Epithelial cell of proximal tubule (primary cell): ENCODE results near the gene HOXA6. TPM values are rescaled to one million over a fixed set of nuclear protein-coding genes. Genes with fewer than 3 reads are reported as not detected.
A peak's percentile ranks its signal among the peaks of the same experiment; 100 is the strongest.

Experiments
- DNase-seq: peaks from one replicate; pipeline ENCODE4 v3.0.0-alpha.2; 2011; ENCODE audit warnings: low read depth
- H3K4me3 ChIP-seq: 2 replicates; pipeline ENCODE4 v1.5.1; 2011; ENCODE audit warnings: low read depth, mild to moderate bottlenecking, low read length
- total RNA-seq: library from RNA; depleted of rRNA; stranded (reverse); fragments of >200 nt; gene quantifications from 2 replicates; pipeline ENCODE4 v1.2.3, GENCODE V29; 2015
- TF ChIP-seq, protein P1 (sequence below): conservative IDR thresholded peaks from 2 replicates; pipeline ENCODE4 v1.5.1; 2012; ENCODE audit warnings: low read depth, mild to moderate bottlenecking, low read length

Gene HOXA6
- total RNA-seq, 1 donor from 2014 or later: 5.7 TPM

DNA sequence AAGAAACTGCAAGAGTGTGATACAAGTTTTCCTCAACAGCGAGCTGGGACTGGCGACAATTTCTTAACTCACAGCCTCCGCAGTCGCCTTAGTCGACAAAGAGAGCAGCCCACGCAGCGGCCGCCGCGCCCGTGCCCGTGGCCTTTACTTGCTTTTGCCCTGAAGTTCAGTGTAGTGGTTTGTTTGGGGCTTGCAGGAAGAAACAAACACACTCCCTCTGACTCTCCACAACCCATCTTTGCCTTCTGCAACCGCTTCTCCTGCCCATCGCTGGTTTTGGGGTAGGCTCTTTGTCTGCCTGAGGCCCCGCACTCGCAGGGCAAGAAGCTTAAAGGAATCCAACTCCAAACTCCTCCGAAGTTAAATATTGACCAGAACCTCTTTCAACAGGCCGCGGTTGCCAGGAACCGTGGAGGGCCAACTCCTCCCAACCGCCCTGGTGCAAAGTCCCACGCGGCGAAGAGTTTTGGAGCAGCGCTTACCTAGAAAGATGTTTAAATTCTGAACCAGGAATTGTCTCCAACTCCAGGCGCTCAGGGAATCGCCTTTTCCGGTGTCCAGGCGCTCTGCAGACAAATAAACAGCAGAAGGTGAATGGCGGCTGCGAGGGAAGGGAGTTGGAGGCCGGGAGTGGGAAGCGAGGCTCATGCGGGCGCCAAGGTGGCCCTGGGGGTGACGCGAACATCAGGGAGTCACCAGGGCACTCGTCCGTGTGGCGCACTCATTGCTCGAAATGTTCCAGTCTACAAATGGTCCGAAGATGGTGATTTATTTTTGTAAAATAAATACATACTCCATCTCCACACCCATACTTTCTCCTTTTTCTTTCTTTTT is 25.3 kb downstream of the HOXA6 start:
- no peak for DNase-seq
- TF ChIP-seq, protein P1, sequence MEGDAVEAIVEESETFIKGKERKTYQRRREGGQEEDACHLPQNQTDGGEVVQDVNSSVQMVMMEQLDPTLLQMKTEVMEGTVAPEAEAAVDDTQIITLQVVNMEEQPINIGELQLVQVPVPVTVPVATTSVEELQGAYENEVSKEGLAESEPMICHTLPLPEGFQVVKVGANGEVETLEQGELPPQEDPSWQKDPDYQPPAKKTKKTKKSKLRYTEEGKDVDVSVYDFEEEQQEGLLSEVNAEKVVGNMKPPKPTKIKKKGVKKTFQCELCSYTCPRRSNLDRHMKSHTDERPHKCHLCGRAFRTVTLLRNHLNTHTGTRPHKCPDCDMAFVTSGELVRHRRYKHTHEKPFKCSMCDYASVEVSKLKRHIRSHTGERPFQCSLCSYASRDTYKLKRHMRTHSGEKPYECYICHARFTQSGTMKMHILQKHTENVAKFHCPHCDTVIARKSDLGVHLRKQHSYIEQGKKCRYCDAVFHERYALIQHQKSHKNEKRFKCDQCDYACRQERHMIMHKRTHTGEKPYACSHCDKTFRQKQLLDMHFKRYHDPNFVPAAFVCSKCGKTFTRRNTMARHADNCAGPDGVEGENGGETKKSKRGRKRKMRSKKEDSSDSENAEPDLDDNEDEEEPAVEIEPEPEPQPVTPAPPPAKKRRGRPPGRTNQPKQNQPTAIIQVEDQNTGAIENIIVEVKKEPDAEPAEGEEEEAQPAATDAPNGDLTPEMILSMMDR: no peak
- peak overlapping the region; percentile 77 for H3K4me3 ChIP-seq

DNA sequence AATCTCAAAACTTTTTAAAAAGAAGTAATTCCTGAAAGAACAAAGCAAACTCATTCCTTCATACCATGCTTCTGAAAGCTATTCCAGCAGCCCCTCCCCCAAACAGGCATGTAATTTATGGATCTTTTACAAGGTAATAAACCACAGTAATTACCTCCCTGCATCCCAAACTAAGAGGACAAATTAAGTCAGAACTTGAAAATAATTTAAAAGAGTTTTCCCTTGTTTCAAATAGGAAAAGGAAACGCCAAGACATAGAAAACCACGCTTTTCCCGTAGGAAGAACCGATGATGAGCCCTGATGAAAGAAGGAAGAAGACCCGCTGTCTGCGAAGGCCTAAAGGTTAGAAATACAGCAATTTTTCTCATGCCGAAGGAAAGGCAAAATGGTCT is 25.9 kb downstream of the HOXA6 start:
- H3K4me3 ChIP-seq: peak overlapping the region; percentile 77
- no peak for DNase-seq
- TF ChIP-seq, protein P1: no peak

DNA sequence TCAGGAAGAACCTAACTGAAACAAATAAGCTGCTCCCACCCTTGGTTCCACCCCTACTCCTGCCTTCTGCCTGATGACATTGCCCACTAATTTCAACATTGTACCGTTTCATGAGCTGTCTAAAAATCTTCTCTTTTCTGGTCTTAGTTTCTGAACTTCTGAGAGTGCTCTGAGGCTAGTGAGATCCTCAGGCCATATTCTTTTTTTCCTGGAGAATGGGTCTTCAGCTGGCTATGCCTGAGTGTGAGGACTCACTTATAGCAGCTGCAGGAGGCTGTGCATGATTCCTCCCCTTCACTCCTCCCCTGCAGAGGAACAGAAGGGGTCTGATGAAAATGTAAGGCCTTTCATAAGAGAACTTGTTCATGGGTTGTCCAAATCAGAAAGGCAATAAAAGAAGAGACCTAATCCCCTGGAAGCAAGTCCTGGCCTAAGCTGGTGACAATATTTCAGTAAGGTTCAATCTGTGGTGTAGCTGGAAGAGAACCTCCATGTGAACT is 28.1 kb downstream of the HOXA6 start:
- peak overlapping the region; percentile 77 for H3K4me3 ChIP-seq
- TF ChIP-seq, protein P1: no peak
- DNase-seq: no peak

DNA sequence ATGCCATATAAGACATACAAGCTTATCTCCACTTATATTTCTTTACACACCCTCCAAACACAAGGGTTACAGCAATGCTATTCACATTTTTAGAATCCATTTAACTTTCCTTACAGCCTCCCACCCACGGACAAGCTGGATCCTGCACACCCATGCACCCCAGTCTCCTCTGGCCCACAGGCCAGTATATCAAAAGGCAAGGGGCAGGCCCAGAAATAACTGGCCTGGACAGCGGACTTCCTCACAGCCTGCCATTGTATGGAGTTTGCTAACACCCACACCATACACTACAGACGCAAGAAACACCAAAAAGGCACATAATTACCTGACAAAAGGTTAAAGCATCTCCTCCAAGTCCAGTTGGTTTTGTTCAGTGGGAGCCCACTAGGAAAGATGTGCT is 29.0 kb downstream of the HOXA6 start:
- peak overlapping the region; percentile 74 for H3K4me3 ChIP-seq
- TF ChIP-seq, protein P1: no peak
- no peak for DNase-seq

DNA sequence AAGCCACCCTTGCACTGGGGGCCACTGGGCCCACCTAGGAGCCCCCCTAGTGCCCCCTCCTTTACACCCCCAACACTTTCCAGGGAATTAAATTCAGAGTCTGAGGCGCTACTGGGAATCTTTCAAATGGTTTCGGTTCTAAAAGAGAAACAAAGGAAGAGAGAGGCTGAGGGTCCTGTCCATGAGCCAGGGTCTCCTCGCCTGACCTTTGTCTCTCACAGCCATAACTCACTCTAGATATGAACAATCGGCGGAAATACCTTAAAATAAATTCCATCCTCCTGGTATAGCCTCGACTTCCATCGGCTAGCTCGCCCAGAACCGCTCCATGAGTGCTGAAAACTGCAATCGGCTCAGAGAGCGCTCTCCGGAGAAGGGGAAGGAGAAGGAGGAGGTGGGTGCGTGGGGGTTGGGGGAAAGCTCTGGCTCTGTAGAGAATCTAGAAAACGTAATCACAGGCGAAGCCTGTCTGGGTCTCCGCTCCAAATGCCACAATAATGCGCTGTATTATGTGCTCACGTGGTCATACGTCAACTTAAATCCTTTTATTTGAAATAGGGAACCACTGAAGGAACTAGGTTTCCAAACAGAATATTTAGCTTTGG is 29.6 kb downstream of the HOXA6 start:
- peak overlapping the region; percentile 74 for H3K4me3 ChIP-seq
- DNase-seq: no peak
- TF ChIP-seq, protein P1: no peak

DNA sequence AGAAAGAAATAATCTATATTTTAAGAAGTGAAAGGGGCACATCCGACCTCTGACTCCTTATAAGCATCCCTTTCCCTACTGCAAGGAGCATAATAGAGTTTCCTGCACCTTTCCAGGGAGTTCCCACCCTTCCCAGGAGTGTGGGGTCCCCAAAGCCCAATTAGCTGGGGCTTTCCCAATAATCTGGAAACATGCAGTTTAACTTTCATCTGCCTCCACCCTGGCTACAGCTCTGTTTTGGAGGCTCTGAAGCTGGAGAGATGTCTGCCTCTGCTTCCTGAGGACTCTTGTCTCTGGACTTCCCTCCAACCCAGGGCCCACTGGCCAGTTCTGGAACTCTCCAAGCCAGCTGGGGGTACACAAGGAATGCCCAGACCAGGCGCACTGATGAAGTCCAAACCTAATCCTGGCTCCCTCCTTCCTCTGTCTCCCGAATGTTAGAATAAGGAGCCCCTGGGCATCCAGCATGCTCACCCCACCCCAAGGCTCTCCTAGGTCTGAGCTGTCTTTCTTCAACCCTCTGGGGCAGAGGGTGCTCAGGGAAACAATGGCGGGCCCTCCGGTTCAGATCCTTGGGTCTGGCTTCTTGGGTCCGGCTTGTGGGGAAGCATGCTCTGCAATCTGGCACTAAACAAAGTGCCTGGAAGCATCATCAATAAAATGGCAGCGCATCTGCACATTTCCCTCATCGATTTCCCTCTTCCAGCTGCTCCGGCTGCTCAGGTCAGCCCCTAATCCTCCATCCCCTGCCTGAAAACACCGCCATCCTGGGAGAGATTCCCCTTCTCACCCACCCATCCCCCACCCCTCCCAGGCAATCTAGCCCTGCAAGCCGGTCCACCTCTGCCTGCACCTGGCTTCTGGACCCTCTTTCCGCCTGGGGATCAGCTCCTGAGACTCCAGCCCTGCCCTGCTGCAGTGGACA is 30.4 kb downstream of the HOXA6 start:
- no peak for DNase-seq
- peak overlapping the region; percentile 74 for H3K4me3 ChIP-seq
- TF ChIP-seq, protein P1: no peak
